Measurements from ENCODE around the gene USP13. TPM values are rescaled to one million over a fixed set of nuclear protein-coding genes. Genes with fewer than 3 reads are reported as not detected.

The USP13 gene
- total and polyA plus RNA-seq, 2 of the 13 experiments (the other 11 are each of a cell fraction or from before 2014, with no cell fraction given) = 15.9 to 36.7 TPM

DNA sequence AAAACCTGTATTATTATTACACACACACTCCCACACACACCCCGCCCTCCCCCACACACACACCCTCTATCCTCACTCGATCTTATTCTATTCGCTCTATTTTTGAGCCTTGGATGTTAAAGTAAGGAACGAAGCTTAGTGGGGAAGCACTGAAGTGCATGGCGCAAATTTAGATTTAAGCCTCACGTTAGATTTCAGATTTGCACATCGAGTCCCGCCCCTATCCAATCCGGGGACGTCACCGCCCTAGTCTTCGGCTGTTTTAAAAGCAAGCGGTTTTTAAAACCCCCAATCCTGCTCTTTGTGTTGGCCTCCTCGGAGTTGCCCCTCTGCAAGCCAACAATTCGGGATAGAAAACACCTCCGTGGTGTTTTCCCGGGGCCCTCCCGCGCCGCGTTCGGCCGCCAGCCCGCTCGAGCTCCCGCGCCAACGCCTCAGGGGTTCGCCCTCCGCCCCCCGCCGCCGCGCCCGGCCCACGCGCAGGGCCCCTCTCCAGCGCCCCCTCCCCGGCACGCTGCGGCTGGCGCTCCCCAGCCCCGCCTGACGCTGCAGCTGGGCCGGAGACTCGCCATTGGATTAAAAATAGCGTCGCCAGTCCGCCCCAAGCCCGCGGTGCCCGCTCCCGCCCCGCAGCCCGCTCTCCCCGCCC is at the start of gene USP13 (continued):
- TF ChIP-seq ZNF552 (CRISPR knock-in tag; IDR thresholded peaks at IDR 0.05; ENCODE audit: borderline replicate concordance) = no peak
- no peak for TF ChIP-seq SRSF1 (optimal IDR thresholded peaks at IDR 0.05; ENCODE audit: low read depth, low read length)
- no peak for TF ChIP-seq ARID3A (IDR thresholded peaks at IDR 0.05; ENCODE audit: low read depth, low read length)
- TF ChIP-seq ZNF343 (CRISPR knock-in tag; IDR thresholded peaks at IDR 0.05) = no peak
- TF ChIP-seq ZNF850 (CRISPR knock-in tag; conservative IDR thresholded peaks at IDR 0.05) = no peak
- TF ChIP-seq SMAD9 (CRISPR knock-in tag; IDR thresholded peaks at IDR 0.05) = no peak
- TF ChIP-seq ZNF607 (CRISPR knock-in tag; IDR thresholded peaks at IDR 0.05; ENCODE audit: borderline replicate concordance) = no peak
- no peak for TF ChIP-seq GZF1 (CRISPR knock-in tag; IDR thresholded peaks at IDR 0.05)
- TF ChIP-seq, protein P1, sequence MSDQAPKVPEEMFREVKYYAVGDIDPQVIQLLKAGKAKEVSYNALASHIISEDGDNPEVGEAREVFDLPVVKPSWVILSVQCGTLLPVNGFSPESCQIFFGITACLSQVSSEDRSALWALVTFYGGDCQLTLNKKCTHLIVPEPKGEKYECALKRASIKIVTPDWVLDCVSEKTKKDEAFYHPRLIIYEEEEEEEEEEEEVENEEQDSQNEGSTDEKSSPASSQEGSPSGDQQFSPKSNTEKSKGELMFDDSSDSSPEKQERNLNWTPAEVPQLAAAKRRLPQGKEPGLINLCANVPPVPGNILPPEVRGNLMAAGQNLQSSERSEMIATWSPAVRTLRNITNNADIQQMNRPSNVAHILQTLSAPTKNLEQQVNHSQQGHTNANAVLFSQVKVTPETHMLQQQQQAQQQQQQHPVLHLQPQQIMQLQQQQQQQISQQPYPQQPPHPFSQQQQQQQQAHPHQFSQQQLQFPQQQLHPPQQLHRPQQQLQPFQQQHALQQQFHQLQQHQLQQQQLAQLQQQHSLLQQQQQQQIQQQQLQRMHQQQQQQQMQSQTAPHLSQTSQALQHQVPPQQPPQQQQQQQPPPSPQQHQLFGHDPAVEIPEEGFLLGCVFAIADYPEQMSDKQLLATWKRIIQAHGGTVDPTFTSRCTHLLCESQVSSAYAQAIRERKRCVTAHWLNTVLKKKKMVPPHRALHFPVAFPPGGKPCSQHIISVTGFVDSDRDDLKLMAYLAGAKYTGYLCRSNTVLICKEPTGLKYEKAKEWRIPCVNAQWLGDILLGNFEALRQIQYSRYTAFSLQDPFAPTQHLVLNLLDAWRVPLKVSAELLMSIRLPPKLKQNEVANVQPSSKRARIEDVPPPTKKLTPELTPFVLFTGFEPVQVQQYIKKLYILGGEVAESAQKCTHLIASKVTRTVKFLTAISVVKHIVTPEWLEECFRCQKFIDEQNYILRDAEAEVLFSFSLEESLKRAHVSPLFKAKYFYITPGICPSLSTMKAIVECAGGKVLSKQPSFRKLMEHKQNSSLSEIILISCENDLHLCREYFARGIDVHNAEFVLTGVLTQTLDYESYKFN (CRISPR knock-in tag; conservative IDR thresholded peaks at IDR 0.05) = no peak
- TF ChIP-seq HDAC1 (CRISPR knock-in tag; IDR thresholded peaks at IDR 0.05) = peak; percentile 12; the same call in 1 of the 2 replicates
- no peak for TF ChIP-seq ZFP41 (CRISPR knock-in tag; IDR thresholded peaks at IDR 0.05; ENCODE audit: borderline replicate concordance)
- 0 out of 2 replicates have a peak, but pooled peaks have one; percentile 31 for TF ChIP-seq GMEB1 (CRISPR knock-in tag; IDR thresholded peaks at IDR 0.05; ENCODE audit: borderline replicate concordance)
- TF ChIP-seq U2AF2 (IDR thresholded peaks at IDR 0.05; ENCODE audit: low read depth, low read length) = no peak
- TF ChIP-seq ZGPAT (CRISPR knock-in tag; IDR thresholded peaks at IDR 0.05) = no peak
- TF ChIP-seq, protein P2, sequence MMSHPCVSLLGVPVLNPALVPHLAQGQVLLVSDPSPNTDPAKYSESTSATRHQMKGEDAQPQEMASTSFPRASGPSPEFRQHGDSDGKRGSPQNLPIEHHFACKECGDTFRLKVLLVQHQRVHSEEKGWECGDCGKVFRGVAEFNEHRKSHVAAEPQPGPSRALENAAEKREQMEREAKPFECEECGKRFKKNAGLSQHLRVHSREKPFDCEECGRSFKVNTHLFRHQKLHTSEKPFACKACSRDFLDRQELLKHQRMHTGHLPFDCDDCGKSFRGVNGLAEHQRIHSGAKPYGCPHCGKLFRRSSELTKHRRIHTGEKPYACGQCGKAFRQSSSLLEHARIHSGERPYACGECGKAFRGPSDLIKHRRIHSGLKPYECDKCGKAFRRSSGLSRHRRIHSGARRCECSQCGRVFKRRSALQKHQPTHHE (CRISPR knock-in tag; IDR thresholded peaks at IDR 0.05; ENCODE audit: borderline replicate concordance) = no peak
- no peak for TF ChIP-seq ZNF121 (CRISPR knock-in tag; IDR thresholded peaks at IDR 0.05)
- TF ChIP-seq, protein P3, sequence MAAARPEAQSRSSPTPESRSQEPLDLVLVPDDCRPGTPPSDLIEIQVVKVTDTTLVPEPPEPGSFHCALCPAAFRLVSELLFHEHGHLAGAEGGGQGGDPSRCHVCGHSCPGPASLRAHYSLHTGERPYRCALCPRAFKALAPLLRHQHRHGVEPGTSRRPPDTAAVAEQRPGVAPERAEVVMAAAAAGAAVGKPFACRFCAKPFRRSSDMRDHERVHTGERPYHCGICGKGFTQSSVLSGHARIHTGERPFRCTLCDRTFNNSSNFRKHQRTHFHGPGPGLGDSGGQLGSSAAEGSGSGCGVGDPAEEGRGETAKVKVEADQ (CRISPR knock-in tag; IDR thresholded peaks at IDR 0.05; ENCODE audit: borderline replicate concordance) = no peak

All from HepG2 (cell line).